K562 treated with DMSO at 1 percent for 4 hours (cell line): ENCODE results near the gene NXPE1. TPM values are rescaled to one million over a fixed set of nuclear protein-coding genes. Genes with fewer than 3 reads are reported as not detected.

Experiments used
- total RNA-seq: library from RNA; unstranded; fragments of 300-600 nt; gene quantifications from 2 replicates; pipeline ENCODE4 v1.2.3, GENCODE V29; 2022; ENCODE audit not compliant: insufficient read depth

NXPE1 gene
- not detected in 2 replicates for total RNA-seq

DNA sequence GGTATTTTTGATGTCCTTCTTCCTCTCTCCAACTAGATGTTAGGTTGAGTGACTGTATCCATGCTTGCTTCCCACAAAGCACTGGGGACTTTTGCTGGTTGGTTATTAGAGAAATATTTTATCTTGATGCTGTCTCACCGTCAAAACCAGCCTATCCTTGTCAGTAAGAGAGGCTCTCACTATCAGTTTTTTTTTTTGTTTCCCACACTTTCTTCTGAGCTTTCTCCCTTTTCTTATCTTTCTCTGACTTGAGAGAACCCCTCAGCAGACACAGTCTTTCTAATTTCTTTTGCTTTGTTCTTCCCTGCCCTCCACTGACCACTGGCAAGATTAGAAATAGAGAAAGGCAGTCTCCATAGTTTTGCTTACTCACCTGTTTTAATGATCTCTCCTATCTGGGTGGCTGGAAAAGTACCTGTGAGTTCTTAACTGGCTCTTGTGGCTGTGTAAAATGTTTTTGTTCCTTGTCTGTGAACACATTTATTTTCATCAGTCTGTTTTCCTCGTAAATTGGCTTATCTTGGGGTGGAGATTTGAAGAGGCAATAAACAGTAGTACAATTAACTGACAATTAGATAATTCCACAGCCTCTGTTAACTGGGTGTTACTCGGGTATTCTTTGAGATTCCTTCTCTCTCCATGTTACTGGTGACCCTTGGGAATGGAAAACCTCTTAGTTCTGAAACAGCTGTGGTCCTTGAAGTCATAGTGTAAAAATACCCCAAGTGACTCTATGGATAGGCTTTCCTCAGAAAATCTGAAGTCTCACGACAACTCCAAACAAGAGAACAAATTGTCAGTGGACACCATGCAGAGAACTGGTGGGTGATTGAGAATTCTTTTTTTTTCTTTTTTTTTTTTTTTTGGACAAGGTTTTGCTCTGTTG, at the start of gene NXPE1:
NXPE1 (minus strand) TSS at position 457 of the 886 bp plus-strand sequence. CDS start 8,680 bp downstream, outside the sequence.

DNA sequence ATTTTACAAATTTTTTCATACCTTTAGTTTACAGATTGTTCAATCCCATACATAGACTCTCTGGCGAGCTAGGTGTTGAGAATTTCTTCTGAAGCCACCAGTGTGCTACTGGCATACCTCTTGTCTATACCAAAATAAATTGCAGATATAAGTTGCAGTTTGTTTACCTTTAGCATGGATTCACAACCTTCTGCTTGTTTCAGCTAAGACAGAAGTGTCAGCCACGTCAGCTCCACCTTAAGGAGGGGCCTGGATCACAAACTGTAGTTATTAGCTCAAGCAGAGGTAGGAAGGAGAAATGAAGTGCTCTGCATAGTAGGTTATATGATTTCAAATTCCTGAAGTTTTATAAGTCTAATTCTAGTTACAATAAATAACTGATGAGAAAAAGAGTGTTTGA, 35.9 kb upstream of the NXPE1 start, which contains the start of gene NXPE4:
NXPE4 (minus strand) TSS at position 216 of the 400 bp plus-strand sequence. CDS start 1,027 bp downstream, outside the sequence.

Other genes with a start within 250 kb of the NXPE1 start
- 2.3 and 3.6 TPM in 2 replicates for gene C11orf71, start 159.4 kb downstream of the NXPE1 start, total RNA-seq
- 15.3 and 16.6 TPM in 2 replicates for gene RBM7, start 159.2 kb downstream of the NXPE1 start, total RNA-seq
- 120 and 128 TPM in 2 replicates for gene REXO2, start 120.4 kb downstream of the NXPE1 start, total RNA-seq
- not detected in 2 replicates for gene NXPE4, start 35.9 kb upstream of the NXPE1 start, total RNA-seq
- gene NXPE2, start 118.6 kb upstream of the NXPE1 start, total RNA-seq: not detected in 2 replicates